NT2/D1 (cell line): ENCODE results near the gene BCAN.

ENCODE experiments used
- SUZ12 ChIP-seq: IDR thresholded peaks from 2 replicates; pipeline ENCODE4 v1.6.1; 2011; ENCODE audit not compliant: insufficient read length, insufficient read depth; ENCODE audit errors: extremely low read depth
- YY1 ChIP-seq: IDR thresholded peaks from 2 replicates; pipeline ENCODE4 v1.6.1; 2011; ENCODE audit not compliant: insufficient read length, insufficient read depth
- ZNF274 ChIP-seq: IDR thresholded peaks from 2 replicates; pipeline ENCODE4 v1.6.1; 2011; ENCODE audit warnings: mild to moderate bottlenecking, low read depth, low read length

- TF ChIP-seq SUZ12: no peak
- no peak for TF ChIP-seq YY1
- no peak for TF ChIP-seq ZNF274
These were observed 16.6 kb downstream of the BCAN start for GRCh38 chr1:156658496-156658895.
